Stomach smooth muscle (tissue), 2 donors: ENCODE measurements around the gene UROS.

Experiments used
- H3K27ac ChIP-seq: one replicate; pipeline ENCODE4 v1.7.0; 2013; ENCODE audit warnings: mild to moderate bottlenecking, low read length, inconsistent platforms
- H3K27me3 ChIP-seq, 2 donors: one replicate each; pipeline ENCODE4 v1.7.0; 2013; ENCODE audit warnings: low read length in 2 of 2; ENCODE audit not compliant: insufficient read depth in 2 of 2, control insufficient read depth in 1 of 2
- H3K36me3 ChIP-seq, 2 donors: one replicate each; pipeline ENCODE4 v1.7.0; 2013; ENCODE audit warnings: low read length in 2 of 2; ENCODE audit not compliant: control insufficient read depth in 2 of 2, insufficient read depth in 2 of 2
- H3K4me1 ChIP-seq: one replicate; pipeline ENCODE4 v1.7.0; 2013; ENCODE audit warnings: low read length; ENCODE audit not compliant: control insufficient read depth, insufficient read depth
- H3K4me3 ChIP-seq, 2 donors: one replicate each; pipeline ENCODE4 v1.7.0; 2013; ENCODE audit warnings: low read length in 2 of 2
- H3K9ac ChIP-seq, 2 donors: one replicate each; pipeline ENCODE4 v1.7.0; 2013; ENCODE audit warnings: low read length in 2 of 2, mild to moderate bottlenecking in 1 of 2
- H3K9me3 ChIP-seq, 2 donors: one replicate each; pipeline ENCODE4 v1.7.0; 2013; ENCODE audit warnings: low read length in 2 of 2; ENCODE audit not compliant: control insufficient read depth in 2 of 2
- donor health status: healthy.
- donor health status: Pancreatic carcinoma.

Gene UROS

DNA sequence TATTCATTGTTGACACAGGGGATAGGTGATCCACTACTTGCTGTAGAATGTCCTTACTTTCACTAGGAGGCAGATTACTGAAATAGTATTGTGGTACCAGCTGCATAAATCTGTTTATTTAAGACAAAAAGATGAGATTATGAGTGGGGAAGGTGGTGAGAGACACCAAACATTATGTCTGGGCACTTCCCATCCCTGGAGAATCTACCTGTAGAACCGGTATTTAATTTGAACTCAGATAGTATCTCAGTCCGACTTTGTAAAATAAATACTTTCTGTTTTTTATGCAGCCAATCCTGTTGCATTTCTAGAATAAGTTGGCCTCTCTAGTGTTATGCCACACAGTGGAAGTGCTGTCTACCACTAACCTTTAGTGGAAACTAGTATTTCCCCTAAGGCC is 13.7 kb upstream of the UROS start:
- Histone ChIP-seq H3K27me3 (no peaks in the 10 kb centered on the region), H3K36me3 (peaks cover 59 to 69% of the 10 kb centered on the region in 2 donors), H3K9ac (no peak overlapping the region), H3K9me3 (no peaks in the 10 kb centered on the region), H3K27ac (no peak overlapping the region), H3K4me1 (no peaks in the 10 kb centered on the region), H3K4me3 (no peak overlapping the region)

DNA sequence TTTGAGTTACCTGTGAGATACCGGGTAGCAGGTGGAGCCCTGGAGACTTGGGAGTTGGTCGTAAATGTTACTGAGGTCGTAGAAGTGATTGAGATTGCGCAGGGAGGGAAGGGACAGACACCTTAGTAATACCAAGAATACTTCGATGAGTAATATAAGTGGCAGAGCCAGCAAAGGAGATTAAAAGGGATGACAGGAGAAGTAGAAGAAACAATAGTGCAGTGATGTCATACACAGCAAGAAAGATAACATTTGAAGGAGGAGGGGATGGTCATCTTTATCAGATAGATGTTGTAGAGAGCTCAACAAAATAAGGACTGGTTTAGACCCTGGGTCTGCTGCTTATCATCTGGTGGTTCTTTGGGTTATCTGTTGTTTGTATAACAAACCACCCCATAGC is 5.3 kb upstream of the UROS start:
- peaks cover 12% of the 10 kb centered on the region for H3K4me1 ChIP-seq
- H3K36me3 ChIP-seq: peaks cover 45 to 55% of the 10 kb centered on the region in 2 donors
- H3K4me3 ChIP-seq: no peak overlapping the region
- H3K27me3 ChIP-seq: no peaks in the 10 kb centered on the region
- H3K9ac ChIP-seq: no peak overlapping the region
- H3K9me3 ChIP-seq: no peaks in the 10 kb centered on the region
- no peak overlapping the region for H3K27ac ChIP-seq

DNA sequence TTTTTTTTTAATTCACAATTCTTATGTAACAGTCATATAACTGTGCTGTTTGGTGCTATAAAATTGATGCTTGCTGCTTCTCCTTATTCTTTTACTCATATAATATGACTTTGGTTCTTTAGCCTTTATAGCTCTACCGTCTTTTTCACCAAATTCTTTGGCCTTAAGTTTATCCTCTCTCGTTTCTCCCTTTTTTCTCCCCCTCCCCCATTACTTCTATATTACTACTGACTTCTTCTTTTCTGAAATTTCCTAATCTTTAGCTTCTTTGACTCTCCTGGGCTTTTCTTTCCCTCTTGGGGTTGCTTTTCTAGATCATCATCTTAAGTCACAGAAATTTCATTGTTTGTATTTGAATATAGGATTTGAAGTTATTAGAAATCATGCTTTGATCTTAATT is 4.1 kb upstream of the UROS start:
- H3K9ac ChIP-seq: no peak overlapping the region
- peaks cover 36 to 46% of the 10 kb centered on the region in 2 donors for H3K36me3 ChIP-seq
- no peaks in the 10 kb centered on the region for H3K9me3 ChIP-seq
- no peak overlapping the region for H3K4me3 ChIP-seq
- H3K27me3 ChIP-seq: no peaks in the 10 kb centered on the region
- H3K4me1 ChIP-seq: peaks cover 14% of the 10 kb centered on the region
- no peak overlapping the region for H3K27ac ChIP-seq

DNA sequence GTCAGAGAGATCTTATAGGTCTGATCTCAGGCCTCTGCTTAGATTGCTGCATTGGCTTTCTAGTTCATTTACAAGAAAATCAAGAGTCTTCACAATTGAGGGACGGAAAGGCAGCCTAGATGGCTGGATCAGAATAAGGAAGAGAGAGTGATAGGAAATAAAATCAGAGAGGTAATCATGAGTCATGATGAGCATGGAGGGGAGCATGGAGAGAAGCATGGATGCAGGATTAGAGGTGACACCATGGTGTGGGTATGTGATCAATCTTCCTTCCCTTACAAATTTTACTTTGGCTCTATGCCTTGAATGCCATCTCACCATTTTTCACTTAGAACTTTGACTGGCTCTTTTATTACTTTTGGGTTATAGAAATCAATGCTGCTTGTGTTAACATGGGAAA is 1.7 kb upstream of the UROS start:
- Histone ChIP-seq H3K4me1 (peaks cover 21% of the 10 kb centered on the region), H3K9ac (peak overlapping the region; percentile 89 to 98), H3K9me3 (no peaks in the 10 kb centered on the region), H3K27ac (no peak overlapping the region), H3K4me3 (peak overlapping the region; percentile 88 to 100), H3K36me3 (peaks cover 18 to 30% of the 10 kb centered on the region in 2 donors), H3K27me3 (no peaks in the 10 kb centered on the region)

DNA sequence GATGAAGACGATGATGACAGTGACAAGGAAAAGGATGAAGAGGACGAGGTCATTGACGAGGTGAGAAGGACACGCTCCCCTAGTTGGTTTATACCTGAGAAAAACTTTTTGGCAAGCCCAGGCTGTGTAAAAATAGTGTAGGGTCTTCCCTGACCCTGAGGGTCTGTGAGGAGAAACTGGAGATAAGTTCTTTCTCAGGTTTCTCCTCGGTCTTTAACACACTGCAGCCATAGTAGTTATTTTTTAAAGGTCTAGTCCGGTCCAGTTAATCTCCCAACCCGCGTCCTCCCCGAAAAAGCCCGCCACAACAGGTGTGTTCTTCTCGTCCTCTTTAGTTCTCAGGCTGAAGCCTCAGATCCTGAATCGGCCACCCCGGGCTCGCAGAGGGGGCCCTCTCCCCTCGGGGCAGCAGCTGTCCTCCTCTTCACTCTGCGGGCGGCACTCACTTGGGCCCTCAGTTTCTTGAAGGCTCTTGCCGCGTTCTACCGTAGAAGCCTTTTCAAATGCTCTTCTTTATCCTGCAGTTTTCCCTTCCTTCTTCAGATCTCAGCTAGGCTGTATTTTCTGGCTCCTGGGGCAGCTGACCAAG is 699 bp upstream of the UROS start:
- Histone ChIP-seq H3K4me1 (peaks cover 21% of the 10 kb centered on the region), H3K4me3 (peak overlapping the region; percentile 88 to 100)

DNA sequence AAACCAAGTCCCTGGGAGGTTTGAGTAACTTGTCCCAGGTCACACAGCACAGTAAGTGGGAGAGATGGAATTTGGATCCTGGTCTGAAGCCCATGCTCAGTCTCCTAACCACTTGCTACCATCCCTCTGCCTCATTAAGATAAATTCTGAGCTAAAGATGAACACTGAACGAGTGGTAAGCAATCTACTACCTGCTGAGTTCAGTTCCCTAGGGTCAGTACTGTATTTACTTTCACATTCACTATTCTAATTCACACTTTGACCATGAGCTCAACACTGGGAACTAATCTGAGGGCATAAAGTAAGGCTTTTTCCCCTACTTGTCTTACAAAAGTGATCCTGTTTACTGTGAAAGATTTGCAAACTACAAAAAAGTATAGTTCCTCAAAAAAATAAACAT is 2.4 kb downstream of the UROS start:
- Histone ChIP-seq H3K4me1 (peaks cover 21% of the 10 kb centered on the region), H3K36me3 (peaks cover 4 to 8% of the 10 kb centered on the region in 2 donors), H3K27ac (no peak overlapping the region), H3K9me3 (no peaks in the 10 kb centered on the region), H3K27me3 (no peaks in the 10 kb centered on the region), H3K9ac (no peak overlapping the region), H3K4me3 (no peak overlapping the region)

More for the DNA sequence above, 699 bp upstream of the UROS start:
- Histone ChIP-seq H3K9ac (peak overlapping the region; percentile 89 to 98), H3K27me3 (no peaks in the 10 kb centered on the region), H3K36me3 (peaks cover 9 to 20% of the 10 kb centered on the region in 2 donors), H3K27ac (peak overlapping the region; percentile 89), H3K9me3 (no peaks in the 10 kb centered on the region)

DNA sequence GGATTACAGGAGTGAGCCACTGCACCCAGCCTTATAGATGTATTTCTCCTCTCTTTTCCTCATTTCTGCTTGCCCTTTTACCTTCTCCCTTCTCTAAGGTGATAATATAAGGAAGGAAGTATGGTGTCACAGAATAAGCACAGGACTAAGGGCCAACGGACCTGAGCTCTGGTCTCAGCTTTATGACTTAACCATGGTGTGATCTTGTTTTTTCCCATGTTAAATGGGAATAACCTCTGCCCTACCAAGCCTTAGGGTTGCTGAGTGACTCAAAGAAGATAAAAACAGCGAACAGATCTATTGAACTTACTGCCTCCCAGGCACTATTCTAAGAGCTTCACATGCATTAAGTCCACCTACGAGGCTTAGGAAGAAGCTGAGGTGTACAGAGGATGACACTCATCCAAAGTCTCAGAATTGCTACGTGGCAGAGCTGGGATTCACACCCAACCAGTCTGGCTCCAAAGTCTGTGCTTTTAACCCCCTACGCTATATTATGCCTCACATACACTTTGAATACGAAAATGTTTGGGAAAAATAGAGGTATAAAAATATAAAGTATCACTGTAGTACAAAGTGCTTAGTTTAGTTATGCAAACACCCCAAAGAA is 5.6 kb downstream of the UROS start:
- Histone ChIP-seq H3K4me3 (no peak overlapping the region), H3K27me3 (no peaks in the 10 kb centered on the region), H3K4me1 (peaks cover 9% of the 10 kb centered on the region), H3K36me3 (peaks cover 17 to 25% of the 10 kb centered on the region in 2 donors), H3K9me3 (no peaks in the 10 kb centered on the region), H3K27ac (no peak overlapping the region), H3K9ac (no peak overlapping the region)

DNA sequence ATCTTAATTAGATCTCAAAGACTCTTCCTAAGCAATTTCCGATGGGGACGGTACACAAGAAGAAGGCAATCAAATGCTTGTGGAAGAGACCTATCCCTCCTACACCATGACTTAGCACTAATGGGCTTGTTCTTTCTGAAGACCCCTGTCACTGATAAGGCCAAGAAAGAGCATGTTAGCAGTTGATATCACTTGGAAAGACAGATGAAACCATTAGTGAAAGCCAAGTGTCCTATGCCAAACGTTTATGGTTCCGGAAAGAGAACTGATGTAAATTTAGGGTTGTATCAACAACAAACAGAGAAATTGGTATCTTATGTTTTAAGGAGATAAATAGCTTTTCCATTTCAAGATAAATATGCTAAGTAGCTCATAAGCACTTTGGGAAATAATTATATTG is 6.5 kb downstream of the UROS start:
- no peaks in the 10 kb centered on the region for H3K9me3 ChIP-seq
- H3K4me1 ChIP-seq: peaks cover under 1% of the 10 kb centered on the region
- H3K4me3 ChIP-seq: no peak overlapping the region
- no peak overlapping the region for H3K9ac ChIP-seq
- H3K27me3 ChIP-seq: no peaks in the 10 kb centered on the region
- H3K27ac ChIP-seq: no peak overlapping the region
- H3K36me3 ChIP-seq: peaks cover 17 to 28% of the 10 kb centered on the region in 2 donors

DNA sequence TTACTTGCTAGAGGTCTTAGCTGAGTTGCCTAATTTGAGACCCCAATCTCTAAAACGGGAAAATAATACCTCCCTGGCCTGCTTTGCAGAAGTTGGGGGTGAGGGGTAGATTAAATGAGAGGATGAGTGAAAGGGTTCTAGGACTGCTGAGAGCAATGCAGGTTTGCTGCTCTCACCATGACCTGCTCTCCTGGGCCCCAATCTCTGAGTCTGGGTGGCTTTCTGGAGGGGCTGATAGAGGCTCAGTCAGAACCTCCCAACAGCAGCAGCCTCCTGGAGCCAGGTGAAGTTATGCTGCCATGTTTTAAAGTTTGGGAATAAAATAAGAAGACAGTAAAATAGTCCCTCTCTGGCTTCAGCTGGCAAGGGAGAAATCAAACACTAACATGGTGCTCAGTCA is 7.3 kb downstream of the UROS start:
- H3K9me3 ChIP-seq: no peaks in the 10 kb centered on the region
- H3K4me3 ChIP-seq: no peak overlapping the region
- H3K27me3 ChIP-seq: no peaks in the 10 kb centered on the region
- H3K4me1 ChIP-seq: no peaks in the 10 kb centered on the region
- peaks cover 17 to 34% of the 10 kb centered on the region in 2 donors for H3K36me3 ChIP-seq
- H3K27ac ChIP-seq: no peak overlapping the region
- no peak overlapping the region for H3K9ac ChIP-seq

DNA sequence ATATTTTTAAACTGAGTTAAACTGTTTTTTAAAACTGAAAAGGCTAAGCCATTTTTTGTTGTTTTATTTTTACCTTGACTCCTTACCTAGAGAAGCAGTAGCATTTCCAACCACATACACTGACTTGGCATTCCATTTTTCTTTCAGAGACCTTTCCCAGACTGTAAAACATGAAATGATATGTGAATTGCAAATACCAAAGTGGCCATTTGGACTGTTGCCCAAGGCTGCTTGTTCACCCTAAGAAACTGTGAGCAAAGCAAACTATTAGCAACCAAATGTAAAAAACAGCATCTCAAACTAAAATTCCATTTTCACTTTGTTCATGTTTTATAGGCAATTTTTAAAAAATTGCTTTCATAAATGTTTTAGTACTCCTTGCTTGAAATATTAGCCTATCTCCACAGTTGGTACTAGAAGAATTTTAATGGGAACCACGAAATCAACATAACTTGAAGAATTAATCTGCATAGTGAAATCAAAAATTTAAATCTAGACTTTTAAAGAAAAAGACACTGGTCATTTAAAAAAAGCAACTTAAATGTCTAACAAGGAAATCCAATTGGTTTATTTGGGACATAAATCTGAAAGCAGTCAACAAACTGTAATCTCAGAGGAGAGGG is 10.8 kb downstream of the UROS start:
- H3K27ac ChIP-seq: no peak overlapping the region
- H3K4me1 ChIP-seq: no peaks in the 10 kb centered on the region
- peaks cover 38 to 51% of the 10 kb centered on the region in 2 donors for H3K36me3 ChIP-seq

DNA sequence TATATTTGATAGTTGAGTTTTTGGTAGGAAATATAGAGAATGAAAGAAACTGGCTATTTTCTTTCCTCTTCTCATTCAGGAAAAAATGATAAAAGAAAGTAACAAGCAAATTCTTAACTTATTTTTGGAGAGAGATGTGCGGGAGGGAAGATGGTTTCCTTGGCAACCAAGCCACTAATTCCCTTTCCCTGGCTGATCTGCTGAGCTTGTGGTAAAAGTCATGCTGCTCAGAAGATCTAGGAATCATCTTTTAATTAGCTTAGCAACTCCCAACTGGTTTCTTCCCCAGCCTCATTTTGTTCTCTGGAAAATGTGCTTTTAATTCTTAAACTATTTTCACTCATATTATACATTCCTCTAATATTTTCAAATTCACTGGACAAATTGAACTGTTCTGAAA is 11.8 kb downstream of the UROS start:
- Histone ChIP-seq H3K27me3 (no peaks in the 10 kb centered on the region), H3K9me3 (no peaks in the 10 kb centered on the region), H3K4me1 (no peaks in the 10 kb centered on the region), H3K4me3 (no peak overlapping the region), H3K27ac (no peak overlapping the region), H3K9ac (no peak overlapping the region), H3K36me3 (peaks cover 48 to 58% of the 10 kb centered on the region in 2 donors)

More for the DNA sequence above, 10.8 kb downstream of the UROS start:
- Histone ChIP-seq H3K27me3 (no peaks in the 10 kb centered on the region), H3K9me3 (no peaks in the 10 kb centered on the region), H3K9ac (no peak overlapping the region), H3K4me3 (no peak overlapping the region)
